ENCODE measurements around the gene SIPA1. TPM values are rescaled to one million over a fixed set of nuclear protein-coding genes. Genes with fewer than 3 reads are reported as not detected.

Gene SIPA1
- total and polyA plus RNA-seq, 9 of the 15 experiments (the other 6 are each of a cell fraction or from before 2014, with no cell fraction given): 0.25 to 85.8 (median 16.8) TPM

DNA sequence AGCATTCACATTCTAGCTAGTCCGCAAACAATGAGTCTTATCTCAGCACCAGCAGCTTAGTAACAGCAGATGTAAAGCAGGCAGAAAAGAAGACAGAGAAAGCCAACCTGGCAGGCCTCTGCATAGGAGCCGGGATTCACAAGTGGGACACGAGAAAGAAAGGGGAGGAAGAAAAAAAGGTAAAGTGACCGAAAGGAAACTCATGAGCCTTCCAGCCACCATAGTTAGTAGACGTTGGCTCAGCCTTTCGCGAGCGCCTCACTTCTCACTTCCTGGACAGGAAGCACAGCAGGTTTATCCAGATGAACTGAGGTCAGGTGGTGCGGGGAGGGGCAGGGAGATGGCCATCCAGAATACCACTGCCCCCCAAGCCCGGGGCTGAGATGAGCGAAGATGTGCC is 54.5 kb downstream of the SIPA1 start:
- no peaks in the 10 kb centered on the region for H3K79me2 ChIP-seq (ENCODE audit: control insufficient read depth, insufficient read depth, low read length)
- in situ Hi-C loops (cut with MboI) (no loop called here), intact Hi-C loops (cut with micrococcal nuclease) (no loop called here)
- peak overlapping the region; percentile 74 for H3K4me2 ChIP-seq (ENCODE audit: insufficient read depth, low read length)
- H4K20me1 ChIP-seq (replicated peaks; ENCODE audit: control insufficient read depth, insufficient read depth, low read length): no peaks in the 10 kb centered on the region
- H3K9ac ChIP-seq (ENCODE audit: insufficient read depth in 1 of 2, low read depth in 2 of 2, low read length in 2 of 2): peak overlapping the region; percentile 23 to 60; a peak in 3 of 4 replicates
- CTCF ChIA-PET (ENCODE audit: low intra/inter-chr PET ratio): interaction anchor here (1.1 kb wide), 1 partner anchor 296 kb away, joined by 3 read pairs; no protein-coding TSS in a partner anchor
- BruUV-seq (replicated peaks): no TSS peak
- H3K4me3 ChIP-seq: peak overlapping the region; percentile 7; the same call in 1 of the 2 replicates
- H3K36me3 ChIP-seq (ENCODE audit: control insufficient read depth, insufficient read depth, low read length): no peaks in the 10 kb centered on the region
- FAIRE-seq (peak; percentile 70), DNase-seq (ENCODE audit: extremely low read depth in 1 of 4, low spot score in 3 of 4) (peak; percentile 36 to 76 (median 50)), ATAC-seq (peak; percentile 90)
- peak overlapping the region; percentile 96 for H2AFZ ChIP-seq (ENCODE audit: low read depth, low read length)
- H3K4me1 ChIP-seq (replicated peaks in 1 of 2; ENCODE audit: control insufficient read depth in 2 of 2, insufficient read depth in 2 of 2, low read length in 2 of 2): peaks cover 10 to 14% of the 10 kb centered on the region in 2 experiments; a peak in 3 of 5 replicates
- H3K9me1 ChIP-seq (ENCODE audit: control insufficient read depth, insufficient read depth, low read length): no peaks in the 10 kb centered on the region
- H3K27me3 ChIP-seq (ENCODE audit: control insufficient read depth in 2 of 2, insufficient read depth in 2 of 2, low read length in 2 of 2): no peaks in the 10 kb centered on the region
- POLR2A ChIA-PET: interaction anchor here (0.6 to 1.4 kb wide), 8 partner anchors 9 to 300 kb away, joined by 3 to 4 read pairs (median 3); partner anchors contain the start of genes RELA and RNASEH2C
- 8% methylated on average over 10 of the region's 11 CpGs for whole genome bisulfite sequencing (ENCODE audit: insufficient coverage, low coverage, missing lambda C conversion rate)
- no peaks in the 10 kb centered on the region for H3K9me3 ChIP-seq (replicated peaks; ENCODE audit: control insufficient read depth, insufficient read depth, low read depth, low read length)
- peak overlapping the region; percentile 82 for H3K27ac ChIP-seq (ENCODE audit: extremely low read depth, low read depth, low read length)
- no peak for TF ChIP-seq BHLHE40 (IDR thresholded peaks at IDR 0.05; ENCODE audit: low read length)
- TF ChIP-seq EP400 (IDR thresholded peaks at IDR 0.05): no peak
- TF ChIP-seq, protein P1, sequence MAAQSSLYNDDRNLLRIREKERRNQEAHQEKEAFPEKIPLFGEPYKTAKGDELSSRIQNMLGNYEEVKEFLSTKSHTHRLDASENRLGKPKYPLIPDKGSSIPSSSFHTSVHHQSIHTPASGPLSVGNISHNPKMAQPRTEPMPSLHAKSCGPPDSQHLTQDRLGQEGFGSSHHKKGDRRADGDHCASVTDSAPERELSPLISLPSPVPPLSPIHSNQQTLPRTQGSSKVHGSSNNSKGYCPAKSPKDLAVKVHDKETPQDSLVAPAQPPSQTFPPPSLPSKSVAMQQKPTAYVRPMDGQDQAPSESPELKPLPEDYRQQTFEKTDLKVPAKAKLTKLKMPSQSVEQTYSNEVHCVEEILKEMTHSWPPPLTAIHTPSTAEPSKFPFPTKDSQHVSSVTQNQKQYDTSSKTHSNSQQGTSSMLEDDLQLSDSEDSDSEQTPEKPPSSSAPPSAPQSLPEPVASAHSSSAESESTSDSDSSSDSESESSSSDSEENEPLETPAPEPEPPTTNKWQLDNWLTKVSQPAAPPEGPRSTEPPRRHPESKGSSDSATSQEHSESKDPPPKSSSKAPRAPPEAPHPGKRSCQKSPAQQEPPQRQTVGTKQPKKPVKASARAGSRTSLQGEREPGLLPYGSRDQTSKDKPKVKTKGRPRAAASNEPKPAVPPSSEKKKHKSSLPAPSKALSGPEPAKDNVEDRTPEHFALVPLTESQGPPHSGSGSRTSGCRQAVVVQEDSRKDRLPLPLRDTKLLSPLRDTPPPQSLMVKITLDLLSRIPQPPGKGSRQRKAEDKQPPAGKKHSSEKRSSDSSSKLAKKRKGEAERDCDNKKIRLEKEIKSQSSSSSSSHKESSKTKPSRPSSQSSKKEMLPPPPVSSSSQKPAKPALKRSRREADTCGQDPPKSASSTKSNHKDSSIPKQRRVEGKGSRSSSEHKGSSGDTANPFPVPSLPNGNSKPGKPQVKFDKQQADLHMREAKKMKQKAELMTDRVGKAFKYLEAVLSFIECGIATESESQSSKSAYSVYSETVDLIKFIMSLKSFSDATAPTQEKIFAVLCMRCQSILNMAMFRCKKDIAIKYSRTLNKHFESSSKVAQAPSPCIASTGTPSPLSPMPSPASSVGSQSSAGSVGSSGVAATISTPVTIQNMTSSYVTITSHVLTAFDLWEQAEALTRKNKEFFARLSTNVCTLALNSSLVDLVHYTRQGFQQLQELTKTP (IDR thresholded peaks at IDR 0.05; ENCODE audit: low read depth in 1 of 2, partially characterized antibody in 2 of 2): peak in 1 of 2 experiments; percentile 23
- TF ChIP-seq GATA2 (CRISPR knock-in tag; IDR thresholded peaks at IDR 0.05): peak; percentile 43; the same call in 1 of the 2 replicates
- TF ChIP-seq, protein P2, sequence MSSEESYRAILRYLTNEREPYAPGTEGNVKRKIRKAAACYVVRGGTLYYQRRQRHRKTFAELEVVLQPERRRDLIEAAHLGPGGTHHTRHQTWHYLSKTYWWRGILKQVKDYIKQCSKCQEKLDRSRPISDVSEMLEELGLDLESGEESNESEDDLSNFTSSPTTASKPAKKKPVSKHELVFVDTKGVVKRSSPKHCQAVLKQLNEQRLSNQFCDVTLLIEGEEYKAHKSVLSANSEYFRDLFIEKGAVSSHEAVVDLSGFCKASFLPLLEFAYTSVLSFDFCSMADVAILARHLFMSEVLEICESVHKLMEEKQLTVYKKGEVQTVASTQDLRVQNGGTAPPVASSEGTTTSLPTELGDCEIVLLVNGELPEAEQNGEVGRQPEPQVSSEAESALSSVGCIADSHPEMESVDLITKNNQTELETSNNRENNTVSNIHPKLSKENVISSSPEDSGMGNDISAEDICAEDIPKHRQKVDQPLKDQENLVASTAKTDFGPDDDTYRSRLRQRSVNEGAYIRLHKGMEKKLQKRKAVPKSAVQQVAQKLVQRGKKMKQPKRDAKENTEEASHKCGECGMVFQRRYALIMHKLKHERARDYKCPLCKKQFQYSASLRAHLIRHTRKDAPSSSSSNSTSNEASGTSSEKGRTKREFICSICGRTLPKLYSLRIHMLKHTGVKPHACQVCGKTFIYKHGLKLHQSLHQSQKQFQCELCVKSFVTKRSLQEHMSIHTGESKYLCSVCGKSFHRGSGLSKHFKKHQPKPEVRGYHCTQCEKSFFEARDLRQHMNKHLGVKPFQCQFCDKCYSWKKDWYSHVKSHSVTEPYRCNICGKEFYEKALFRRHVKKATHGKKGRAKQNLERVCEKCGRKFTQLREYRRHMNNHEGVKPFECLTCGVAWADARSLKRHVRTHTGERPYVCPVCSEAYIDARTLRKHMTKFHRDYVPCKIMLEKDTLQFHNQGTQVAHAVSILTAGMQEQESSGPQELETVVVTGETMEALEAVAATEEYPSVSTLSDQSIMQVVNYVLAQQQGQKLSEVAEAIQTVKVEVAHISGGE (CRISPR knock-in tag; IDR thresholded peaks at IDR 0.05): no peak
- TF ChIP-seq RAD51 (IDR thresholded peaks at IDR 0.05; ENCODE audit: borderline replicate concordance, low read depth): peak; percentile 60; the same call in 1 of the 2 replicates
- TF ChIP-seq HMGN3 (IDR thresholded peaks at IDR 0.05; ENCODE audit: borderline replicate concordance, extremely low read depth, insufficient read length, low read depth, low read length): no peak
- 0 out of 2 replicates have a peak, but pooled peaks have one; percentile 48 for TF ChIP-seq ZKSCAN8 (CRISPR knock-in tag; IDR thresholded peaks at IDR 0.05)
- TF ChIP-seq, protein P3, sequence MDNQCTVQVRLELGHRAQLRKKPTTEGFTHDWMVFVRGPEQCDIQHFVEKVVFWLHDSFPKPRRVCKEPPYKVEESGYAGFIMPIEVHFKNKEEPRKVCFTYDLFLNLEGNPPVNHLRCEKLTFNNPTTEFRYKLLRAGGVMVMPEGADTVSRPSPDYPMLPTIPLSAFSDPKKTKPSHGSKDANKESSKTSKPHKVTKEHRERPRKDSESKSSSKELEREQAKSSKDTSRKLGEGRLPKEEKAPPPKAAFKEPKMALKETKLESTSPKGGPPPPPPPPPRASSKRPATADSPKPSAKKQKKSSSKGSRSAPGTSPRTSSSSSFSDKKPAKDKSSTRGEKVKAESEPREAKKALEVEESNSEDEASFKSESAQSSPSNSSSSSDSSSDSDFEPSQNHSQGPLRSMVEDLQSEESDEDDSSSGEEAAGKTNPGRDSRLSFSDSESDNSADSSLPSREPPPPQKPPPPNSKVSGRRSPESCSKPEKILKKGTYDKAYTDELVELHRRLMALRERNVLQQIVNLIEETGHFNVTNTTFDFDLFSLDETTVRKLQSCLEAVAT (IDR thresholded peaks at IDR 0.05): no peak
- TF ChIP-seq, protein P4, sequence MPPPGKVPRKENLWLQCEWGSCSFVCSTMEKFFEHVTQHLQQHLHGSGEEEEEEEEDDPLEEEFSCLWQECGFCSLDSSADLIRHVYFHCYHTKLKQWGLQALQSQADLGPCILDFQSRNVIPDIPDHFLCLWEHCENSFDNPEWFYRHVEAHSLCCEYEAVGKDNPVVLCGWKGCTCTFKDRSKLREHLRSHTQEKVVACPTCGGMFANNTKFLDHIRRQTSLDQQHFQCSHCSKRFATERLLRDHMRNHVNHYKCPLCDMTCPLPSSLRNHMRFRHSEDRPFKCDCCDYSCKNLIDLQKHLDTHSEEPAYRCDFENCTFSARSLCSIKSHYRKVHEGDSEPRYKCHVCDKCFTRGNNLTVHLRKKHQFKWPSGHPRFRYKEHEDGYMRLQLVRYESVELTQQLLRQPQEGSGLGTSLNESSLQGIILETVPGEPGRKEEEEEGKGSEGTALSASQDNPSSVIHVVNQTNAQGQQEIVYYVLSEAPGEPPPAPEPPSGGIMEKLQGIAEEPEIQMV (tag; conservative IDR thresholded peaks at IDR 0.05; ENCODE audit: low read depth): no peak
